Thoracic aorta (tissue), 2 donors: ENCODE data around the gene SOD1. TPM values are rescaled to one million over a fixed set of nuclear protein-coding genes. Genes with fewer than 3 reads are reported as not detected.

ENCODE experiments used
- ATAC-seq: fragments of 150-250 bp; one replicate; pipeline ENCODE4 v1.8.0; 2017; ENCODE audit warnings: low read depth; ENCODE audit not compliant: insufficient number of reproducible peaks, low FRiP score
- DNase-seq: peaks from one replicate; pipeline ENCODE4 v3.0.0-alpha.2; 2020; ENCODE audit warnings: low spot score
- H3K27ac ChIP-seq, 2 donors: fragments of 200-600 bp; sonication (generic); 1 replicate in 1 of 2; 2 replicates in 1 of 2; pipeline ENCODE4 v1.5.1; 2016; ENCODE audit warnings: mild to moderate bottlenecking in 2 of 2, moderate library complexity in 2 of 2
- H3K27me3 ChIP-seq: fragments of 200-600 bp; sonication (generic); replicated peaks from 2 replicates; pipeline ENCODE4 v1.6.0; 2016; ENCODE audit warnings: mild to moderate bottlenecking; ENCODE audit not compliant: insufficient read depth
- H3K36me3 ChIP-seq: fragments of 200-600 bp; sonication (generic); one replicate; pipeline ENCODE4 v1.5.1; 2016
- H3K4me1 ChIP-seq, 2 donors: fragments of 200-600 bp; sonication (generic); 1 replicate in 1 of 2; 2 replicates in 1 of 2; pipeline versions ENCODE4 v1.5.1 to v1.6.0; 2016; ENCODE audit warnings: low read depth in 2 of 2, mild to moderate bottlenecking in 1 of 2; ENCODE audit not compliant: control insufficient read depth in 1 of 2
- H3K4me3 ChIP-seq: fragments of 200-600 bp; sonication (generic); 2 replicates; pipeline ENCODE4 v1.5.1; 2016; ENCODE audit warnings: mild to moderate bottlenecking
- H3K9me3 ChIP-seq: fragments of 200-600 bp; sonication (generic); 2 replicates; pipeline ENCODE4 v1.5.1; 2016
- total RNA-seq, 2 donors: library from RNA; depleted of rRNA; stranded (reverse); fragments of >200 nt; gene quantifications; one replicate each; pipeline versions ENCODE4 v1.1.0 to v1.2.3, GENCODE V29; 2016
- TF ChIP-seq, protein P1 (sequence below): fragments of 200-600 bp; sonication (generic); IDR thresholded peaks from one replicate; pipeline ENCODE4 v1.5.1; 2019; ENCODE audit warnings: antibody characterized with exemption

Gene SOD1
- total RNA-seq, 2 donors from 2014 or later, result 111 to 215 TPM

DNA sequence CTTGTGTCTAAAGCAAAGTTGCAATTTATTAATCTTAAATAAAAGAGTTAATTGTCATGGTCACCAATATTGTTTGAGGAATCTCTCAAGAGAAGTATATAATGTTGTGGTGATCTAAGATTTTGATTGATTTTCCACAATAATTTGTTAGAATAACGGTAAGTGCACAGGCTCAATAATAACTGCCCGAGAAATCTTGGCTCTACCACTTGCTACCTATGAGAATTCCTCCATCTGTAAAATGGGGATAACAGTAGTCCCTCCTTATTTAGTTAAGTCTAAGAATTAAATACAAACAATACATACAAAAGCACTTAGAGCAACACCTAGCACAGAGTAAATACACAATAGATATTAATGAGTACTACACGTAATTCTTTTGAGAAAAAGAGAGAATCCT is 53.6 kb downstream of the SOD1 start:
- Histone ChIP-seq H3K9me3 (no peaks in the 10 kb centered on the region), H3K27ac (no peak overlapping the region), H3K4me3 (no peak overlapping the region), H3K36me3 (no peaks in the 10 kb centered on the region), H3K27me3 (no peaks in the 10 kb centered on the region), H3K4me1 (peaks cover 42 to 67% of the 10 kb centered on the region in 2 donors)
- TF ChIP-seq, protein P1, sequence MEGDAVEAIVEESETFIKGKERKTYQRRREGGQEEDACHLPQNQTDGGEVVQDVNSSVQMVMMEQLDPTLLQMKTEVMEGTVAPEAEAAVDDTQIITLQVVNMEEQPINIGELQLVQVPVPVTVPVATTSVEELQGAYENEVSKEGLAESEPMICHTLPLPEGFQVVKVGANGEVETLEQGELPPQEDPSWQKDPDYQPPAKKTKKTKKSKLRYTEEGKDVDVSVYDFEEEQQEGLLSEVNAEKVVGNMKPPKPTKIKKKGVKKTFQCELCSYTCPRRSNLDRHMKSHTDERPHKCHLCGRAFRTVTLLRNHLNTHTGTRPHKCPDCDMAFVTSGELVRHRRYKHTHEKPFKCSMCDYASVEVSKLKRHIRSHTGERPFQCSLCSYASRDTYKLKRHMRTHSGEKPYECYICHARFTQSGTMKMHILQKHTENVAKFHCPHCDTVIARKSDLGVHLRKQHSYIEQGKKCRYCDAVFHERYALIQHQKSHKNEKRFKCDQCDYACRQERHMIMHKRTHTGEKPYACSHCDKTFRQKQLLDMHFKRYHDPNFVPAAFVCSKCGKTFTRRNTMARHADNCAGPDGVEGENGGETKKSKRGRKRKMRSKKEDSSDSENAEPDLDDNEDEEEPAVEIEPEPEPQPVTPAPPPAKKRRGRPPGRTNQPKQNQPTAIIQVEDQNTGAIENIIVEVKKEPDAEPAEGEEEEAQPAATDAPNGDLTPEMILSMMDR, result no peak
- DNase-seq (no peak), ATAC-seq (no peak)

DNA sequence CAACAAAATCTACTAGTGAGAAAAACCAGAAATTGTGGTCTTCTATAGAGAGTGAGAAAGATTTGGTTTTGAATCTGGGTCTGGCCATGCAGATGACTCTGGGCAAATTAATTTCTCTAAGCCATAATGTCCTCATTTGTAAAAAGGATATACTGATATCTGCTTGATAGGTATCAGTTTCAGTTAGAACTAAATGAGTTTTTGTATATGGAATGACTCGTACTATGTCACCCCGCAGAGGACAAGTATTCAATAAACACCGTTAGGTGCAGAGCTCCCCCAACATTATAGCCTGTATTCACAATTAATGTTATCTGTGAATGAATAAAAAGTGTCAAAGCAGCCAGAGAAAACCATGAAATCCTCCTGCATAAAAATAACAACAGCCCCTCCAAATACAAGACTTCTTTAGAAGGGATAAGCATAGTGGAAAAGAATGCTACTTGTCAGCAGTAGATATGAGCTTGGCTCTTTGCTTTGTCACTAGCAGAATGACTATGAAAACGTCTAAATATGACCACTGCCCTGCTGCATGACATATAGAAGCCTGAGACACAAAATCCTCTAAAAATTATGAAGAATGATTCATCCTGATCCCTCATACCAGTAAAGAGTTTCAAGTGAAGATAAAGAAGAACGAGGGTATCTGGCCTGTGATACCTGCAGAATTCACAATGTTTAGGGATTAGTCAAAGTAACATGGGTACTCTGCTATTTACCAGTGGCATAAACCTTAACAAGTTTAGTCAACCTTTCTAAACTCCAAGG is 54.7 kb downstream of the SOD1 start:
- Histone ChIP-seq H3K36me3 (no peaks in the 10 kb centered on the region), H3K4me1 (peaks cover 36 to 60% of the 10 kb centered on the region in 2 donors), H3K27ac (no peak overlapping the region), H3K27me3 (no peaks in the 10 kb centered on the region), H3K4me3 (no peak overlapping the region), H3K9me3 (no peaks in the 10 kb centered on the region)
- TF ChIP-seq, protein P1, result no peak
- ATAC-seq, result no peak
- DNase-seq, result no peak

DNA sequence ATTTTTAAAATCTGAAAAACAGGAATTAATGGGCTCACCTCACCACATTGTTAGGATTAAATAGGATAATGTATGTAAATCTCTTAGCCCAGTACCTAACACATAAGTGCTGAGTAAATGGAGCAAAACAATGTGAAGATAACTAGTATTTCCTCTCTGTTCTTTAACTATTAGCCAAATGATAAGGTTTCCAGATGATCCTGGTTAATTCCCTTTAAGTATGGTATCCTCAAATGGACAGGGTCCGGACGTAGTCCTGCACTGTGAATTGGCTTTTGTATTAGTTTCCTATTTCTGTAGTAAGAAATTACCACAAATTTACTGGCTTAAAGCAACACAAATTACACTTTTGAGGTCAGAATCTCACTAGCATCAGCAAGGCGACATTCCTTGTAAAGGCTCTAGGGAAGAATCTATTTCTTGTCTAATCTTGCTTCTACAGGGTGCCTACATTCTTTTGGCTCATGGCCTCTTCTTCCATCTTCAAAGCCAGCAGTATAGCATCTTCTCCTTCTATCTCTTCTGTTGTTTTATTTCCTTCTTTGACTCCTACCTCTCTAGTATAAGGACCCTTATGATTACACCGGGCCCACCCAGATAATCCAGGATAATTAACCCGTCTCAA is 55.4 kb downstream of the SOD1 start:
- Histone ChIP-seq H3K9me3 (no peaks in the 10 kb centered on the region), H3K36me3 (no peaks in the 10 kb centered on the region), H3K4me1 (peaks cover 32 to 55% of the 10 kb centered on the region in 2 donors), H3K27ac (no peak overlapping the region), H3K4me3 (no peak overlapping the region), H3K27me3 (no peaks in the 10 kb centered on the region)
- DNase-seq, result no peak
- TF ChIP-seq, protein P1, result no peak
- no peak for ATAC-seq

DNA sequence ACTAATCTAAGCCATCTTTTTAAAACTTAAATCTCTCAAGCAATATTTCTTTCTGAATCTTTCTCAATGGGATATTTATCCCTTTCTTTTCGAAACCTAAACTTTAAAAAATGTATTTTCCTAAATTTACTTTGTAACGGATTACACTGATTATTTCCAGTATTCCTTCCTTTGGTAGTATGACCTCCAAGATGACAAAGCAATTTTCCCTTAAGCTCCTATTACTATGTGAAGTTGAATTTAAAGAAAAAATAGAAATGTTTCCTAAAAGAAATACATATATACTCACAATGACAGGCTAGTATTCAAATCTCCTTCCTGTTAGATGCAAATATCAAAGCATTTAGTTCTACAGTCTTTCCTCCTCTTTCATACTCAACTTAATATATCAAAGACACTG is 56.6 kb downstream of the SOD1 start:
- Histone ChIP-seq H3K4me1 (peaks cover 21 to 43% of the 10 kb centered on the region in 2 donors), H3K9me3 (no peaks in the 10 kb centered on the region)
- TF ChIP-seq, protein P1, result no peak

More for the DNA sequence above, 56.6 kb downstream of the SOD1 start:
- DNase-seq, result no peak
- H3K27me3 ChIP-seq, result no peaks in the 10 kb centered on the region
- no peaks in the 10 kb centered on the region for H3K36me3 ChIP-seq
- ATAC-seq, result no peak
- no peak overlapping the region for H3K27ac ChIP-seq
- no peak overlapping the region for H3K4me3 ChIP-seq

Other genes with a start within 250 kb of the SOD1 start
- gene SCAF4, start 72.4 kb downstream of the SOD1 start, total RNA-seq, result 10 to 100 TPM; 15.4 to 27.5 TPM
- gene HUNK, start 213.3 kb downstream of the SOD1 start, total RNA-seq, result under 1 TPM; 0.27 to 0.42 TPM